K562 (cell line): ENCODE data around the gene SERTAD1. TPM values are rescaled to one million over a fixed set of nuclear protein-coding genes. Genes with fewer than 3 reads are reported as not detected.

Experiments used
- COPS2 ChIP-seq: fragments of 450-650 bp; conservative IDR thresholded peaks from 2 replicates; pipeline ENCODE4 v1.6.1; 2016; ENCODE audit warnings: mild to moderate bottlenecking, moderate library complexity
- EHMT2 ChIP-seq: fragments of 450-650 bp; IDR thresholded peaks from 2 replicates; pipeline ENCODE4 v1.6.1; 2018; ENCODE audit warnings: antibody characterized with exemption
- ETV1 ChIP-seq: fragments of 450-650 bp; conservative IDR thresholded peaks from 2 replicates; pipeline ENCODE4 v1.6.1; 2016; ENCODE audit warnings: missing genetic modification characterization, control low read depth, low read depth, missing compliant biosample characterization
- HMBOX1 ChIP-seq: sonication (generic); IDR thresholded peaks from 2 replicates; pipeline ENCODE4 v1.6.1; 2016
- NEUROD1 ChIP-seq: fragments of 150-350 bp; IDR thresholded peaks from 2 replicates; pipeline ENCODE4 v1.6.1; 2014; ENCODE audit warnings: borderline replicate concordance, low read length, low read depth; ENCODE audit not compliant: partially characterized antibody
- NR3C1 ChIP-seq: sonication (generic); formaldehyde crosslinking; IDR thresholded peaks from 2 replicates; pipeline ENCODE4 v1.8.1; 2022; ENCODE audit warnings: missing genetic modification reagents
- SAP30 ChIP-seq: fragments of 200-600 bp; sonication (generic); IDR thresholded peaks from 2 replicates; pipeline ENCODE4 v1.6.1; 2012; ENCODE audit warnings: borderline replicate concordance, low read depth, mild to moderate bottlenecking, moderate library complexity, low read length, control low read depth, inconsistent platforms; ENCODE audit not compliant: insufficient read depth, poor library complexity, severe bottlenecking
- TEAD4 ChIP-seq, 2 experiments: sonication (generic) in 1 of 2; formaldehyde crosslinking in 1 of 2; IDR thresholded peaks; 2 replicates each; pipeline versions ENCODE4 v1.6.1 to v1.8.0; 2012 to 2022; ENCODE audit warnings: borderline replicate concordance in 1 of 2, inconsistent platforms in 1 of 2, low read length in 1 of 2, mild to moderate bottlenecking in 1 of 2, missing genetic modification reagents in 1 of 2
- THRA ChIP-seq: fragments of 450-650 bp; IDR thresholded peaks from 2 replicates; pipeline ENCODE4 v1.6.1; 2017; ENCODE audit warnings: mild to moderate bottlenecking, moderate library complexity
- ZNF263 ChIP-seq: sonication (generic); formaldehyde crosslinking; IDR thresholded peaks from 2 replicates; pipeline ENCODE4 v1.8.0; 2022; ENCODE audit warnings: mild to moderate bottlenecking, missing genetic modification reagents, borderline replicate concordance
- ZNF407 ChIP-seq: fragments of 450-650 bp; IDR thresholded peaks from 2 replicates; pipeline ENCODE4 v1.6.1; 2016; ENCODE audit warnings: low read depth
- polyA plus RNA-seq, 8 experiments: library from polyadenylated mRNA; depleted of rRNA in 4 of 8; stranded (reverse) in 5 of 8; unstranded in 3 of 8; fragments of >200 nt; fragmentation: Nextera tagmentation in 2 of 8; fragmentation: Illumina TruSeq in 1 of 8; extraction: Ambion mirVana in 2 of 8; extraction: Trizol in 1 of 8; gene quantifications; 2 replicates each; pipeline versions ENCODE4 v1.2.1 to v1.2.3, GENCODE V29; 2011 to 2014; ENCODE audit warnings: inconsistent platforms in 1 of 8, missing spikeins in 1 of 8
- total RNA-seq, 7 experiments: library from RNA; depleted of rRNA in 6 of 7; stranded (reverse); fragments of >200 nt in 6 of 7; fragmentation: Illumina TruSeq in 2 of 7; extraction: Trizol in 2 of 7; gene quantifications; 2 replicates each; pipeline versions ENCODE4 v1.2.1 to v1.2.3, GENCODE V29; 2011 to 2021; ENCODE audit warnings: low replicate concordance in 1 of 7
- TF ChIP-seq, protein P1 (sequence below): fragments of 450-650 bp; formaldehyde crosslinking; IDR thresholded peaks from 2 replicates; pipeline ENCODE4 v1.4.0; 2020; ENCODE audit warnings: mild to moderate bottlenecking, moderate library complexity
- TF ChIP-seq, protein P2 (sequence below): sonication (generic); formaldehyde crosslinking; IDR thresholded peaks from 2 replicates; pipeline ENCODE4 v1.5.0; 2020; ENCODE audit warnings: missing genetic modification reagents

The SERTAD1 gene
- total and polyA plus RNA-seq, 9 of the 15 experiments (the other 6 are each of a cell fraction or from before 2014, with no cell fraction given): 0.15 to 8.7 (median 4.9) TPM

- TF ChIP-seq NR3C1 (peak; percentile 38; the same call in 1 of the 2 replicates), EHMT2 (no peak), HMBOX1 (peak; percentile 59), ZNF407 (no peak), TEAD4 (IDR thresholded peaks at IDR 0.05; ENCODE audit: low read length) (no peak), TEAD4 (CRISPR knock-in tag; IDR thresholded peaks at IDR 0.05; ENCODE audit: borderline replicate concordance) (no peak), SAP30 (peak; percentile 45), ZNF263 (CRISPR knock-in tag) (0 out of 2 replicates have a peak, but pooled peaks have one; percentile 32), ETV1 (no peak), COPS2 (no peak), NEUROD1 (peak; percentile 9), THRA (no peak)
- TF ChIP-seq, protein P1, sequence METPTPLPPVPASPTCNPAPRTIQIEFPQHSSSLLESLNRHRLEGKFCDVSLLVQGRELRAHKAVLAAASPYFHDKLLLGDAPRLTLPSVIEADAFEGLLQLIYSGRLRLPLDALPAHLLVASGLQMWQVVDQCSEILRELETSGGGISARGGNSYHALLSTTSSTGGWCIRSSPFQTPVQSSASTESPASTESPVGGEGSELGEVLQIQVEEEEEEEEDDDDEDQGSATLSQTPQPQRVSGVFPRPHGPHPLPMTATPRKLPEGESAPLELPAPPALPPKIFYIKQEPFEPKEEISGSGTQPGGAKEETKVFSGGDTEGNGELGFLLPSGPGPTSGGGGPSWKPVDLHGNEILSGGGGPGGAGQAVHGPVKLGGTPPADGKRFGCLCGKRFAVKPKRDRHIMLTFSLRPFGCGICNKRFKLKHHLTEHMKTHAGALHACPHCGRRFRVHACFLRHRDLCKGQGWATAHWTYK (CRISPR knock-in tag): no peak
- TF ChIP-seq, protein P2, sequence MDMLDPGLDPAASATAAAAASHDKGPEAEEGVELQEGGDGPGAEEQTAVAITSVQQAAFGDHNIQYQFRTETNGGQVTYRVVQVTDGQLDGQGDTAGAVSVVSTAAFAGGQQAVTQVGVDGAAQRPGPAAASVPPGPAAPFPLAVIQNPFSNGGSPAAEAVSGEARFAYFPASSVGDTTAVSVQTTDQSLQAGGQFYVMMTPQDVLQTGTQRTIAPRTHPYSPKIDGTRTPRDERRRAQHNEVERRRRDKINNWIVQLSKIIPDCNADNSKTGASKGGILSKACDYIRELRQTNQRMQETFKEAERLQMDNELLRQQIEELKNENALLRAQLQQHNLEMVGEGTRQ (CRISPR knock-in tag): peak; percentile 66; the same call in 1 of the 2 replicates
Observed at GRCh38 chr19:40398417-40399131, 27.2 kb downstream of the SERTAD1 start (continued).
